ENCODE data around the gene A2M.

A2M gene

GRCh38 chr12:9134981-9135628, 19.4 kb upstream of the A2M start:
- no peak overlapping the region for H4K5ac ChIP-seq (ENCODE audit: low read length)
- no peak overlapping the region for H3K27ac ChIP-seq (ENCODE audit: low read depth, low read length)
- peak; percentile 27 for DNase-seq
- H3K79me2 ChIP-seq (ENCODE audit: control insufficient read depth, insufficient read depth, low read length), result no peaks in the 10 kb centered on the region
- H3K9ac ChIP-seq (ENCODE audit: low read length), result no peak overlapping the region
- H2BK120ac ChIP-seq (ENCODE audit: low read depth, low read length), result no peak overlapping the region
- H3K79me1 ChIP-seq (ENCODE audit: low read length), result no peaks in the 10 kb centered on the region
- no peak overlapping the region for H3K56ac ChIP-seq (ENCODE audit: low read length)
- H3K4me1 ChIP-seq (ENCODE audit: control insufficient read depth, low read depth, low read length), result no peaks in the 10 kb centered on the region
- no CpG with 5 or more reads among the region's 16 CpGs for WGBS (ENCODE audit: extremely low coverage, insufficient coverage, low lambda C conversion rate)
- no peak overlapping the region for H2BK15ac ChIP-seq (replicated peaks; ENCODE audit: low read depth)
- no peak overlapping the region for H3K4ac ChIP-seq (ENCODE audit: low read depth, low read length)
- no peak overlapping the region for H4K8ac ChIP-seq (ENCODE audit: low read depth, low read length)
- H3K18ac ChIP-seq (ENCODE audit: low read length), result no peak overlapping the region
- no peaks in the 10 kb centered on the region for H3K27me3 ChIP-seq (ENCODE audit: insufficient read depth, low read length, poor library complexity)
- no peaks in the 10 kb centered on the region for H3K36me3 ChIP-seq (ENCODE audit: control insufficient read depth, insufficient read depth, low read length)
- no peak overlapping the region for H3K23ac ChIP-seq (ENCODE audit: low read length)
- H2BK5ac ChIP-seq (ENCODE audit: low read length), result no peak overlapping the region
- H2AK5ac ChIP-seq (ENCODE audit: low read length), result no peak overlapping the region
- no peak overlapping the region for H3K4me3 ChIP-seq (ENCODE audit: low read length)
- H3K4me2 ChIP-seq (ENCODE audit: low read length), result no peak overlapping the region

DNA sequence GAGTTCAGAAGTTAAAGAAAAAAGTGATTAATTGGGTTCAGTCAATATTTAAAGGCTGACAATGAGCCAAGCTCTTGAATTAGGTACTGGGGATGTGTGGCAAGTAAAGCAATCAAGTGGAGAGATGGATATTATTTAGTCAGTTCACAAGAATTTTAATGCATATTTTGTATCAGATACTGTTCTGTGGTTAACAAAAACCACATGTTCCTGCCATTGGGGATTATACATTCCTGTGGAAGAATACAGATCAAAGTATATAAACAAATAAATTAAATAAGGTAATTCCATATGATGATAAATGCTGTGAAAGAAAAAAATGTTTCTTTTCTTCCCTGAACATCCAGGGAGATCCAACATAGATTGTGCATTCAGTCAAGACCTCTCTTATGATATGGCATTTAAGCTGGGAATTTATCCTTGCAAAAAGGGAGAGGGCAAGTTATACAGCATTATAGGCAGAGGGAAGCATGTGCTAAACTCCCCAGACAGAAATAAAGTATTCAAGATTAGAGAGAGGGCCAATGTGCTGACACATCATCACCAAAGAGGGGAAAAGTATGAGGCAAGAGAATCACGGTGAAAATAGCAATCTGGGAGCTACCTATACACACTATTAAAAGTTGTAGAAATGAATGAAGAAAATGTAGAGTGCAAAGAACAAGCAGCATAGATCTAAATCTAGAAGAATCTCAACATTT, 17.6 kb upstream of the A2M start:
- DNase-seq, result no peak
- WGBS (ENCODE audit: extremely low coverage, insufficient coverage, low lambda C conversion rate), result no CpG with 5 or more reads among the region's 1 CpG
- Histone ChIP-seq H2AK5ac (ENCODE audit: low read length) (no peak overlapping the region), H3K4me2 (ENCODE audit: low read length) (no peak overlapping the region), H3K56ac (ENCODE audit: low read length) (no peak overlapping the region), H3K27ac (ENCODE audit: low read depth, low read length) (no peak overlapping the region), H3K36me3 (ENCODE audit: control insufficient read depth, insufficient read depth, low read length) (no peaks in the 10 kb centered on the region), H2BK15ac (replicated peaks; ENCODE audit: low read depth) (no peak overlapping the region), H3K79me1 (ENCODE audit: low read length) (no peaks in the 10 kb centered on the region), H3K9ac (ENCODE audit: low read length) (no peak overlapping the region), H3K23ac (ENCODE audit: low read length) (no peak overlapping the region), H3K79me2 (ENCODE audit: control insufficient read depth, insufficient read depth, low read length) (no peaks in the 10 kb centered on the region), H4K5ac (ENCODE audit: low read length) (no peak overlapping the region), H3K4ac (ENCODE audit: low read depth, low read length) (no peak overlapping the region), H3K27me3 (ENCODE audit: insufficient read depth, low read length, poor library complexity) (no peaks in the 10 kb centered on the region), H2BK120ac (ENCODE audit: low read depth, low read length) (no peak overlapping the region), H2BK5ac (ENCODE audit: low read length) (no peak overlapping the region), H3K18ac (ENCODE audit: low read length) (no peak overlapping the region), H3K4me3 (ENCODE audit: low read length) (no peak overlapping the region), H4K8ac (ENCODE audit: low read depth, low read length) (no peak overlapping the region), H3K4me1 (ENCODE audit: control insufficient read depth, low read depth, low read length) (no peaks in the 10 kb centered on the region)

GRCh38 chr12:9132008-9132535, 16.4 kb upstream of the A2M start:
- Histone ChIP-seq H3K9ac (ENCODE audit: low read length) (no peak overlapping the region), H2BK5ac (ENCODE audit: low read length) (no peak overlapping the region), H3K27me3 (ENCODE audit: insufficient read depth, low read length, poor library complexity) (no peaks in the 10 kb centered on the region), H4K5ac (ENCODE audit: low read length) (no peak overlapping the region), H3K56ac (ENCODE audit: low read length) (no peak overlapping the region), H3K79me2 (ENCODE audit: control insufficient read depth, insufficient read depth, low read length) (no peaks in the 10 kb centered on the region), H2AK5ac (ENCODE audit: low read length) (no peak overlapping the region), H3K18ac (ENCODE audit: low read length) (no peak overlapping the region), H3K4me2 (ENCODE audit: low read length) (no peak overlapping the region), H3K4me3 (ENCODE audit: low read length) (no peak overlapping the region), H3K27ac (ENCODE audit: low read depth, low read length) (no peak overlapping the region), H3K36me3 (ENCODE audit: control insufficient read depth, insufficient read depth, low read length) (no peaks in the 10 kb centered on the region), H4K8ac (ENCODE audit: low read depth, low read length) (no peak overlapping the region), H2BK15ac (replicated peaks; ENCODE audit: low read depth) (no peak overlapping the region), H3K23ac (ENCODE audit: low read length) (no peak overlapping the region), H2BK120ac (ENCODE audit: low read depth, low read length) (no peak overlapping the region), H3K79me1 (ENCODE audit: low read length) (no peaks in the 10 kb centered on the region), H3K4ac (ENCODE audit: low read depth, low read length) (no peak overlapping the region), H3K4me1 (ENCODE audit: control insufficient read depth, low read depth, low read length) (no peaks in the 10 kb centered on the region)
- DNase-seq, result no peak
- no CpG with 5 or more reads among the region's 1 CpG for WGBS (ENCODE audit: extremely low coverage, insufficient coverage, low lambda C conversion rate)

DNA sequence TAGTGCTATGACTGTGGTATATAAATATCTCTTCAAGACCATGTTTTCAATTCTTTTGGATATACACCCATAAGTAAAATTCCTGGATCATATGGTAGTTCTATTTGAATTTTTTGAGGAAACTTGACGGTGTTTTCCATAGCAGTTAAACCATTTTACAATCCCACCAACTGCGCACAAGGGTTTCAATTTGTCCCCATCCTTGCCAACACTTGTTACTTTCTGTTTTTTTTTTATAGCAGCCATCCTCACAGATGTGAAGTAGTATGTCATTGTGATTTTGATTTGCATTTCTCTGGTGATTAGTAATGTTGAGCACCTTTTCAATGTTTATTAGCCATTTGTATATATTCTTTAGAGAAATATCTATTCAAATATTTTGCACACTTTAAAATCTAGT, 14.5 kb upstream of the A2M start:
- no peaks in the 10 kb centered on the region for H3K36me3 ChIP-seq (ENCODE audit: control insufficient read depth, insufficient read depth, low read length)
- H4K5ac ChIP-seq (ENCODE audit: low read length), result no peak overlapping the region
- H3K23ac ChIP-seq (ENCODE audit: low read length), result no peak overlapping the region
- no peak overlapping the region for H3K4ac ChIP-seq (ENCODE audit: low read depth, low read length)
- DNase-seq, result no peak
- H2BK120ac ChIP-seq (ENCODE audit: low read depth, low read length), result no peak overlapping the region
- no peak overlapping the region for H2BK15ac ChIP-seq (replicated peaks; ENCODE audit: low read depth)
- no peak overlapping the region for H2AK5ac ChIP-seq (ENCODE audit: low read length)
- no peak overlapping the region for H3K9ac ChIP-seq (ENCODE audit: low read length)
- H3K79me2 ChIP-seq (ENCODE audit: control insufficient read depth, insufficient read depth, low read length), result no peaks in the 10 kb centered on the region
- no peak overlapping the region for H3K56ac ChIP-seq (ENCODE audit: low read length)
- H3K27me3 ChIP-seq (ENCODE audit: insufficient read depth, low read length, poor library complexity), result no peaks in the 10 kb centered on the region
- WGBS (ENCODE audit: extremely low coverage, insufficient coverage, low lambda C conversion rate), result no CpG with 5 or more reads among the region's 2 CpGs
- H3K4me1 ChIP-seq (ENCODE audit: control insufficient read depth, low read depth, low read length), result no peaks in the 10 kb centered on the region
- H4K8ac ChIP-seq (ENCODE audit: low read depth, low read length), result no peak overlapping the region
- H3K27ac ChIP-seq (ENCODE audit: low read depth, low read length), result no peak overlapping the region
- H2BK5ac ChIP-seq (ENCODE audit: low read length), result no peak overlapping the region
- no peak overlapping the region for H3K18ac ChIP-seq (ENCODE audit: low read length)
- no peak overlapping the region for H3K4me3 ChIP-seq (ENCODE audit: low read length)
- no peaks in the 10 kb centered on the region for H3K79me1 ChIP-seq (ENCODE audit: low read length)
- H3K4me2 ChIP-seq (ENCODE audit: low read length), result no peak overlapping the region

- H3K56ac ChIP-seq (ENCODE audit: low read length), result no peak overlapping the region
- H3K27ac ChIP-seq (ENCODE audit: low read depth, low read length), result no peak overlapping the region
- H3K4me1 ChIP-seq (ENCODE audit: control insufficient read depth, low read depth, low read length), result no peaks in the 10 kb centered on the region
- no peaks in the 10 kb centered on the region for H3K79me1 ChIP-seq (ENCODE audit: low read length)
- no peak overlapping the region for H2AK5ac ChIP-seq (ENCODE audit: low read length)
- no CpG with 5 or more reads among the region's 36 CpGs for WGBS (ENCODE audit: extremely low coverage, insufficient coverage, low lambda C conversion rate)
- H4K5ac ChIP-seq (ENCODE audit: low read length), result no peak overlapping the region
- no peak overlapping the region for H2BK5ac ChIP-seq (ENCODE audit: low read length)
- no peak overlapping the region for H3K4ac ChIP-seq (ENCODE audit: low read depth, low read length)
- no peak overlapping the region for H3K18ac ChIP-seq (ENCODE audit: low read length)
- no peaks in the 10 kb centered on the region for H3K27me3 ChIP-seq (ENCODE audit: insufficient read depth, low read length, poor library complexity)
- H3K9ac ChIP-seq (ENCODE audit: low read length), result no peak overlapping the region
- no peak overlapping the region for H3K4me3 ChIP-seq (ENCODE audit: low read length)
- no peak overlapping the region for H2BK15ac ChIP-seq (replicated peaks; ENCODE audit: low read depth)
- H2BK120ac ChIP-seq (ENCODE audit: low read depth, low read length), result no peak overlapping the region
- DNase-seq, result no peak
- no peak overlapping the region for H3K4me2 ChIP-seq (ENCODE audit: low read length)
- H3K23ac ChIP-seq (ENCODE audit: low read length), result no peak overlapping the region
- no peak overlapping the region for H4K8ac ChIP-seq (ENCODE audit: low read depth, low read length)
- no peaks in the 10 kb centered on the region for H3K36me3 ChIP-seq (ENCODE audit: control insufficient read depth, insufficient read depth, low read length)
- no peaks in the 10 kb centered on the region for H3K79me2 ChIP-seq (ENCODE audit: control insufficient read depth, insufficient read depth, low read length)
Measured at GRCh38 chr12:9127936-9128663, 12.4 kb upstream of the A2M start.

All from mesendoderm (in vitro differentiated cells).